Right ventricle myocardium superior (tissue), 1 donor: ENCODE measurements around the gene TOX2. TPM values are rescaled to one million over a fixed set of nuclear protein-coding genes. Genes with fewer than 3 reads are reported as not detected.

Experiments used
- ATAC-seq: fragments of 200-7000 bp; cut with Tn5 transposase; one replicate; pipeline ENCODE4 v1.9.1; 2020; ENCODE audit warnings: mild to moderate bottlenecking; ENCODE audit not compliant: poor library complexity
- DNase-seq: peaks from one replicate; pipeline ENCODE4 v3.0.0-alpha.2; 2020
- intact Hi-C: fragments of 100-400 bp; cut with DNase I; formaldehyde crosslinking; loops from one replicate; pipeline ENCODE4 v1.11.2; 2022
- total RNA-seq: library from RNA; stranded (reverse); fragmentation: NEBNext Ultra II Directional; extraction: Animal tissue kit (Norgen Biotek cat#: 25700); gene quantifications from one replicate; pipeline ENCODE4 v1.2.1, GENCODE V29; 2021
- donor health status: DM: no; HTN: yes; CAD: no; lungs with severe emphysema.

Gene TOX2
- total RNA-seq, 1 donor from 2014 or later: 0.46 TPM

- no peak for DNase-seq
- intact Hi-C loops: no loop called here
- ATAC-seq: no peak
Observed at GRCh38 chr20:44021900-44022299, 107.2 kb downstream of the TOX2 start.

- intact Hi-C loops: no loop called here
- no peak for ATAC-seq
- no peak for DNase-seq
Observed at GRCh38 chr20:44022464-44022863, 107.8 kb downstream of the TOX2 start.

- ATAC-seq: no peak
- intact Hi-C loops: no loop called here
Observed at GRCh38 chr20:44023515-44024371, 109.1 kb downstream of the TOX2 start.

GRCh38 chr20:44024820-44025580 lies 110.3 kb downstream of the TOX2 start:
- no peak for ATAC-seq
- intact Hi-C loops: no loop called here
- no peak for DNase-seq

More at GRCh38 chr20:44023515-44024371, 109.1 kb downstream of the TOX2 start:
- DNase-seq: no peak

- ATAC-seq (no peak), DNase-seq (no peak)
- intact Hi-C loops: no loop called here
Observed at GRCh38 chr20:44025756-44026155, 111.1 kb downstream of the TOX2 start.

- DNase-seq (no peak), ATAC-seq (no peak)
- intact Hi-C loops: no loop called here
Observed at GRCh38 chr20:44026647-44027342, 112.1 kb downstream of the TOX2 start.

GRCh38 chr20:44027343-44028002 lies 112.8 kb downstream of the TOX2 start:
- DNase-seq (no peak), ATAC-seq (no peak)
- intact Hi-C loops: no loop called here

- intact Hi-C loops: no loop called here
- ATAC-seq (no peak), DNase-seq (no peak)
Observed at GRCh38 chr20:44028003-44028730, 113.5 kb downstream of the TOX2 start.

GRCh38 chr20:44028868-44029847 lies 114.5 kb downstream of the TOX2 start:
- intact Hi-C loops: no loop called here
- no peak for ATAC-seq
- DNase-seq: no peak

- ATAC-seq (no peak), DNase-seq (no peak)
- intact Hi-C loops: no loop called here
Observed at GRCh38 chr20:44029848-44030230, 115.2 kb downstream of the TOX2 start.

- no peak for DNase-seq
- intact Hi-C loops: no loop called here
- no peak for ATAC-seq
Observed at GRCh38 chr20:44030394-44030793, 115.7 kb downstream of the TOX2 start.

- intact Hi-C loops: no loop called here
- DNase-seq: no peak
- no peak for ATAC-seq
Observed at GRCh38 chr20:44031001-44031574, 116.4 kb downstream of the TOX2 start.

- ATAC-seq: no peak
- DNase-seq: no peak
- intact Hi-C loops: no loop called here
Observed at GRCh38 chr20:44031781-44032582, 117.3 kb downstream of the TOX2 start.

- no peak for ATAC-seq
- no peak for DNase-seq
- intact Hi-C loops: no loop called here
Observed at GRCh38 chr20:44032583-44033331, 118.1 kb downstream of the TOX2 start.

GRCh38 chr20:44033344-44033743 lies 118.7 kb downstream of the TOX2 start:
- DNase-seq (no peak), ATAC-seq (no peak)
- intact Hi-C loops: no loop called here
